Stimulated activated CD8-positive, alpha-beta memory T cell treated with anti-CD3 and anti-CD28 coated beads, Interleukin-7, amount 100 ng/mL, for 4 hours (primary cell): ENCODE data around the gene DPAGT1.
"Not testable (repeated sequence)": the region's sequence is repeated elsewhere in the genome, so short reads cannot be mapped to it uniquely, and the experiment has no call there.

ENCODE experiments used
- DNase-seq, 2 donors: peaks; one replicate each; pipeline ENCODE4 v3.0.0-alpha.2; 2020; ENCODE audit warnings: low read depth in 2 of 2

The DPAGT1 gene

DNA sequence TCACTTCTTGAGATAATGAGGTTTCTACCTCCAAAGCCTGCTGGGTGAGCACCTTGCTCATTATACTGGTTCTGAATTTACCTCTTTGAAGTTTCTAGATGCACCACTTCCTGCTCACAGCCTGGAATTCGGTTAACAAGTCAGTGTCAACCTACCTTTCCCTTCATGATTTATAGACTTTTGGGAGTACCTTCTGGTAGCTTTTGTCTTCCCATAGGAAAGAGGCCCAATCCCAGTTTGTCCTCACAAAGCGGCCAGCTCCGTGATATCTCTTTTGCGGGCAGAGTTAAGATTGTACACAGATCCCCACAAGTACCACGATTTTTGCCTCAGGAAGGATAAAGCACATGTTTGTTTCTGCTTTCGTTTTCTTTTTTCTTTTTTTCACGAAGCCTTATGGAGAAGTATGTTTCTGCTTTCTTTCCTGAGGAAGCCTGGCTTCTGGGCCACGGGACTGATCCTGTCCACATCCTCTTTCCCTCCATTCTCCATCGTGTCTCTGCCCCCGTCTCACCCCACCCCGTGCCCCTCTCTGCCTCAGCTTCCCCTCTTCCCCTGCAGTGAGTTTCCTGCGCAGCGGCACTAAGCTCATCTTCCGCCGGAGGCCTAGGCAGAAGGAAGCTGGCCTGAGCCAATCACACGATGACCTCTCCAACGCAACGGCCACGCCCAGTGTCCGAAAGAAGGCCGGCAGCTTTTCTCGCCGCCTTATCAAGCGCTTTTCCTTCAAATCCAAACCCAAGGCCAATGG lies 14.0 kb upstream of the DPAGT1 start:
- no peak for DNase-seq

DNA sequence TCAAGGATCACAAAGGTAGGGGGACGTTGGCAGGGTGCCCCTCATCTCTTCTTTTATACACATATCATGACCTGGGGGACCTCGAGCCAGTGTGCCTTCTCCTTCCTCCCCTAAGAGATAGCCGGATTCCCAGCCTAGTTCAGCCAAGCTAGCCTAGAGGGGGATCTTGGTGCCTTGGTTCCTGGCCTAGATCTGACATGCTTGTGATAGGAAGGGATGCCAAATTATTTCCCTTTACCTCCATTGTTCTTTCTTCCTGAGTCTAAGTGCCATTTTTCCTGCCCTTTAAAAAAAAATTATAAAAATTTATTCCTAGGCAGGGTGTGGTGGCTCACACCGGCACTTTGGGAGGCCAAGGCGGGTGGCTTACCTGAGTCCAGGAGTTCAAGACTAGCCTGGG lies 12.7 kb upstream of the DPAGT1 start:
- DNase-seq: no peak

DNA sequence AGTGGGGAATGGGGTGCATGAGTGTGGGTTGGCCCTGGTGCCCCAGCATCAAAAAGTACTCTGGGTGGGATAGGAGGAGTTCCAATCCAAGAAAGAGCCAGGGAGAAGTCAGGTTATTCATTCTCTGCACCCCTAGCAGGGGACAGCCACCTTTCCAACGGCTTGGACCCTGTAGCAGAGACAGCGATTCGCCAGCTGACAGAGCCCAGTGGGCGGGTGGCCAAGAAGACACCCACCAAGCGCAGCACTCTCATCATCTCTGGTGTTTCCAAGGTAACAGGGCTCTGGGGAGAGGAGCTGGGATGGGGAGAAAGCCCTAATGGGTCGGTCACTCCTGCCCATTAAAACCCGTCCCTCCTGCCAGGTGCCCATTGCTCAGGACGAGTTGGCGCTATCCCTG lies 12.1 kb upstream of the DPAGT1 start:
- no peak for DNase-seq

DNA sequence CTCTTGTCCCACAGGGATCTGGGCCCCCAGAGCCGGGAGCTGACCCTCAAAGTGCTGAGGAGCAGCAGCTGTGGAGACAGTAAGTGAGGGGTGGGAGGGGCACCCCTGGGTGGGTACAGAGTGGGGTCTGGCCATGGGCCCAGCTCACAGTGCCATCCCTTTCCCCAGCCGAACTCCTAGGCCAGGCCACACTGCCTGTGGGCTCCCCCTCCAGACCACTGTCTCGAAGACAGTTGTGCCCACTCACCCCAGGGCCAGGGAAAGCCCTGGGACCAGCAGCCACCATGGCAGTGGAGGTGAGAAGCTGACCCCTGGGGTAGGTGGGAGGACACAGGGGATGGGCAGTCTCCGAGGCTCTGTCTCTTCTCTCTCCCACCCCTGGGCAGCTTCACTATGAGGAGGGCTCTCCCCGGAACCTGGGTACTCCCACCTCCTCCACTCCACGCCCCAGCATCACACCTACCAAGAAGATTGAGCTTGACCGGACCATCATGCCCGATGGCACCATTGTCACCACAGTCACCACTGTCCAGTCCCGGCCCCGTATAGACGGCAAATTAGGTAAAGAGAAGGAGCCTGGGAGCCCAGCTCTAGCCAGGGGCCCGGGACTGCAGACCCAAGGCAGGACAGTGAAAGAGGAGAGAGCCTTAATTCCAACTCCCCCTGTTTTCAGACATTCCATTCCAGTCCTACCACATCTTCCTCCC lies 10.8 kb upstream of the DPAGT1 start:
- DNase-seq: no peak

DNA sequence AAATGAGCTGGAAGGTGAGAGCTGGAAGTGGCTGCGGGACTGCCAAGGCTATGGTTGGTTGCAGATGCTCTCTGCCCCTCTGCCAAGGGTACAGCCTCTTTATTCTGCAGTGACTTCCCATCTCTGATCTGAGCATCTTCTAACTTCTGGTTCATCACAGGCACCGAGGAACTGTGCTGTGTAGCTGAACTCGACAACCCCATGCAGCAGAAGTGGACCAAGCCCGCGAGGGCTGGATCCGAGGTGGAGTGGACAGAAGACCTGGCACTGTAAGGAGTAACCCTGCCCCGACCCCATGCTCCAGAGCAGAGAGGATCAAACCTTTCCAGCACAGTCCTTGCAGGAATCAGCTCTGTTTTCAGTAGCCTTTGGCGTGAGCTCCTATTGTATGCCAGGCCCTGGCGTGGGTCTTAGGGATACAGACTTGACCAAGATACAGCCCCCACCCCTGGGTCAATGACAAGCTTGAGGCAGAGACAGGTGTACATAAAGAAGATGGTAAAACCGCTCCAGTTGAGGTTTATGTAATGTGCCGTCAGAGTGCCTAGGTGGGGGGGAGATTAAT lies 9.8 kb upstream of the DPAGT1 start:
- DNase-seq: no peak

DNA sequence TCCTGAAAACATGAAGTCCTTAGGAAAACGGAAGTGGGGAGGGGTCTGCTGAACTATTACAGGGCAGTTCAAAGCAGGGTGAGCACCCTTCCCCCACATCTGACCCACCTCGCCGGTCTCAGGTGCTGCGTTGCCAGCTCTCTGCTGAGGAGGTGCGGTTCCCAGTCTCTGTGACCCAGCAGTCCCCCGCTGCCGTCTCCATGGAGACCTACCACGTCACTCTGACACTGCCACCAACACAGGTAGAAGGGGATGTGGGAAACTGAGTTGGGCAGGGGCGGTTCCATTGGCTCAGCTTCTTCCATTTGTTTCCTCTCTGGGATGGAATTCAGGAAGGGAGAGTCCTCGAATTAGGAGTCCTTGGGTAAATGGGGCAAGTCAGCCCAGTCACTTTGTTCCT lies 8.8 kb upstream of the DPAGT1 start:
- no peak for DNase-seq

DNA sequence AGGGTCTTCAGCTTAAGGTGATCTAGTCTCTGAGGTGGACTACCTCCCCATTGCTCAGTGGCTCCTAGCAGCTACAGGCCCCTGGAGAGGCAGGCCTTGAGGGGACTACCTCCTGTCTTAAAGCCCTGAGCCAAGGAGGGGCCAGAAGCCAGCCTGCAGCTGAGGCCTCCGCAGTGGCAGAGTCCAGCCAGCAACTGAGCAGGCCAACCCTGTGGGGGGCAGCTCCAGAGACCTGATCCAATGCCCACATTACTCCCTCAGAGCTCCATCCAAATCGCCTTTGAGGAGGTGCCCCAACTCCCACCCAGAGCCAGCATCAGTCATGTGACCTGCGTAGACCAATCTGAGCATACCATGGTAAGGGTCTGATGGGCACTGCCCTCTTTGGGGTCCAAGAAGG lies 8.2 kb upstream of the DPAGT1 start:
- no peak for DNase-seq

DNA sequence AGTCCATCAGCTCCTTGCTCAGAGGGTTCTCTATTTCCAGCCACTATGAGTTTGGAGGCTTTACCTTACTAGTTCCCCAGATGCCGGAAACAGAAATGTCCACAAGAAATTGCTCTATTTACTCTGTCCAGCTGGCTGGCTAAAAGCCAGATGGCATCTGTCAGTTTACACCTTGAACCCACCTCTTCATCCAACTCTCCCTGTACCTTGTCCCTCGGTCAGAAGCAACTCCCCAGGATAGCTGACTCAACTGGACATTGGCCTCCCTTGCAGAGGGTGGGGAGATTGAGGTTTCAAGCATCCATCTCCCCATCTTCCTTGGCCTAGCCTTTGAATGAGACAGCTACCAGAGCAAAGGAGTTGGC lies 7.2 kb upstream of the DPAGT1 start:
- DNase-seq: no peak

DNA sequence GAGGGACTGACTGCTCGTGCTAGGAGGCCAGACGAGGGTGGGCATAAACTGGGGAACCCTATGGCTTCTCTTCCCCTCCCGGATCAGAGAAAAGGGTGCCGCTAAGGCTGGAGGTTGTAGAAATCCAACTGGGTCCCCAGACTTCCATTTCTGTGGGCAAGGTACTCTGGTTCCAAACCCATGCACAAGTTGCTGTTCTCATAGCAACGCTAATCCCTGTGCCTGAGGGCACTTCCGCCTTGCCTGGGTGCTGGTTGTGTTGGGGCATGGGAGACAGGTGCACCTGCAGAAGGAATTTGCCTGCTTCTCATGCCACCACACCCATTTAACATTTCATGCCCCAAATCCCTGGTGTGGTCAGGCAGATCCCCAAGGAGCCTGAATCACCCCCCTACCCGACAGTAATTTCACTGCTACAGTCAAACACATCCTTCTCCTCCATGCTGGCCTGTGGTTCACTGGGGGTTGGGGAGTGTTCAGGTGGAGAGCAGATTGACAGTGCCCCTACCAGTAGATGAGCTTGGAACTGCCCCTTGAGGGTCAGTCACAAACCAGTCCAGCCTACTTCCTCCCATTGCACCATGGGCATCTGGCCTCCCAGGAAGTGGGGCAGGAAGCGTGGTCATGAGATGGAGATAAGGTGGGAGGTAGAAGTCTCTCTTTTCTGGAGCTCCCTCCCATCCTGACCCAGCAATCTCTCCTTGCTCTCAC lies 6.6 kb upstream of the DPAGT1 start:
- no peak for DNase-seq

DNA sequence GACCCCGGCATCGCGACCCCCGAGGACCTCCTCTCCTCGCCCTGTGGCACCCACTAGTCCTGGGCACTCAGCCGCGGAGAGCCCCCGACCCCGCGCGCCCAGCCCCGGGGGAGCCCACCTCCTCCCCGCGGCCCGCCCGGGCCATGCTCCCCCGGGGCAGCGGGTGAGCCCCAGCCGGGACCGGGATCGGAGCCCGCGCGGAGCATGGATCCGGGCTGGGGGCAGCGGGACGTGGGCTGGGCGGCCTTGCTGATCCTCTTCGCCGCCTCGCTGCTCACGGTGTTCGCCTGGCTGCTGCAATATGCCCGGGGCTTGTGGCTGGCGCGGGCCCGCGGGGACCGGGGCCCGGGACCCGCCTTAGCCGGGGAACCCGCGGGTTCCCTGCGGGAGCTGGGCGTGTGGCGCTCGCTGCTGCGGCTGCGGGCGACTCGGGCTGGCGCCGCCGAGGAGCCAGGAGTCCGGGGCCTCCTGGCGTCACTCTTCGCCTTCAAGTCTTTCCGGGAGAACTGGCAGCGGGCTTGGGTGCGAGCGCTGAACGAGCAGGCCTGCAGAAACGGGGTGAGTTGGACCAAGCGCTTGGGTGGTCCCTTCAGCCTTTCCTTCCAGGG lies 6.0 kb upstream of the DPAGT1 start:
- no peak for DNase-seq

DNA sequence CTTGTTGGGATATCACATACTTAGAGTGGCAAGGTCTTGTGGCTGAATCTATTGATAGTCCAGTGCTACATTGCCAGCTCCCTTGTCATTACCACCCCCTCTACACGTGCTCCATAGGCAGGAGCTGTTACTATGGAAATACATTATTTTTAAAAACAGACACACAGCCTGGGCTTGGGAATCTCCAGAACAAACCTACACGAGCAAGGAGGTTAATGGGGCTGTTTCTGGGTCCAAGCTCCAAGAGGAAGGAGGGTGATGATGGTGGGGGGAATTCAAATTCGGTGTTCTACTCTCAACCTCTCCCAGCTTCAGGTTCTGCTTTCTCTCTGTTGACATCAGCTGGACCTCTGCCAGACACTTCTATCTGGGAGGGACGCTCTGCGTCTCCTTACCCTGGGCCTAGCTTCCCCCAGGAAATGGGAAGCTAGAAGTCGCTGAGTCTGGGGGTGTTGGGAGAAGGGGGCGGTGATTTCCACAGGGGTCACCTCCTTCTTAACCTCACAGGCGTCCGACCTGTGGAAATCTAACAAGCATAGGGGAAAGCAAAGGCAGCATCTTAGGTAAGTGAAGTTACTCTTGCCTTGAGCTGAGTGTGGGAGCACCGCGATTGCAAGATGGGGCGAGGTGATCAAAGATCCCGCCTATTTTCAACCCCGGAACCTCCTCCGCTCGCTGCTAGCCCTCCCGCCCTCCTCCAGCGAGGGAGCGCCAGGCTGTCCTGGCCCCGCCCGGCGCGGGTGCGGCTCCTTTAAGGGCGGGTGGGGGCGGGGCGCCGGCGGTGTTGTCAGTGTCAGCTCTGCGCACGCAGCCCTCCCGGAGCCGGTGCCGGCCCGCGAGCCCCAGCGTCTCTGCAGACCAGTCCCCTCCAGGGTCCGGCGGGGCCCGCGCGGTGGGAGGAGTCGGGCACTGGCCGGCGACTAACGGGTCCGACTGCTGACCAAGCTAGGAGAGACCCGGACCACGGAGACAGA lies 5.2 kb upstream of the DPAGT1 start, which contains the start of gene C2CD2L:
C2CD2L (plus strand) TSS at position 781 of the 974 bp plus-strand sequence. CDS start 398 bp downstream, outside the sequence.
- DNase-seq: peak; percentile 78 to 86

DNA sequence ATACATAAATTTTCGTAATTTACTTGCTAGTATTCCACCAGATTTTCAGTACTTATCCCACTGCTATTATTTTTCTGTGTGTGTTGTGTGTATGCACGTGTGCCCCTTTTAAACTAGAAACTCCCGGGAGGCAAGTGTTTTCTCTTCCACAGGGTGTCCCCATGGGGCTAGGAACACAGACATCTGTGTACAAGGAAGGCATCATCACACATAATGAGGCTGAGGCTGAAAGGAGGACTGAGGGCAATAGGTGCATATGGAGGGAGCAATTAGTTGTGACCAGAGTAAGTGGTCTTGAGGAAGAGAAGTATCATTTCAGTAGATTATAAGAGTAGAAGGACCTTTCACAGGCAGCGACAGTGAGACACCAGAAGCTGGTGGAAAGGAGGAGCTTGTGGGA lies 2.1 kb upstream of the DPAGT1 start:
- DNase-seq: no peak

DNA sequence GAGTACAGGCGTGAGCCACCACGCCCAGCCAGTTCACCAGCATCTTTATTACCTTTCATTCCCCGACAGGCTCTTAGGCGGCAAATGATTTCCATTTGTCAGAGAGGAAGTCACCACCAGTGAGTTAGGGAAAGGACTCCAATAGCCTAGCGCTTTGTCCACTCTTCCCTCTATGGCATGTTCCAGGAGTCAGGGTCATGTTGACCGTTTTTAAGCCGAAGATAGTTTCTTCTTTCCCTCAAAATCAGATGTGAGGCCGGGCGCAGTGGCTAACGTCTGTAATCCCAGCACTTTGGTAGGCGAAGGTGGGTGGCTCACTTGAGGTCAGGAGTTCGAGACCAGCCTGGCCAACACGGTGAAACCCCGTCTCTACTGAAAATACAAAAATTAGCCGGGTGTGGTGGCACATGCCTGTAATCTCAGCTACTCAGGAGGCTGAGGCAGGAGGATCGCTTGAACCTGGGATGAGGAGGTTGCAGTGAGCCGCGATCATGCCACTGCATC lies 1.6 kb upstream of the DPAGT1 start:
- not testable (repeated sequence) for DNase-seq

DNA sequence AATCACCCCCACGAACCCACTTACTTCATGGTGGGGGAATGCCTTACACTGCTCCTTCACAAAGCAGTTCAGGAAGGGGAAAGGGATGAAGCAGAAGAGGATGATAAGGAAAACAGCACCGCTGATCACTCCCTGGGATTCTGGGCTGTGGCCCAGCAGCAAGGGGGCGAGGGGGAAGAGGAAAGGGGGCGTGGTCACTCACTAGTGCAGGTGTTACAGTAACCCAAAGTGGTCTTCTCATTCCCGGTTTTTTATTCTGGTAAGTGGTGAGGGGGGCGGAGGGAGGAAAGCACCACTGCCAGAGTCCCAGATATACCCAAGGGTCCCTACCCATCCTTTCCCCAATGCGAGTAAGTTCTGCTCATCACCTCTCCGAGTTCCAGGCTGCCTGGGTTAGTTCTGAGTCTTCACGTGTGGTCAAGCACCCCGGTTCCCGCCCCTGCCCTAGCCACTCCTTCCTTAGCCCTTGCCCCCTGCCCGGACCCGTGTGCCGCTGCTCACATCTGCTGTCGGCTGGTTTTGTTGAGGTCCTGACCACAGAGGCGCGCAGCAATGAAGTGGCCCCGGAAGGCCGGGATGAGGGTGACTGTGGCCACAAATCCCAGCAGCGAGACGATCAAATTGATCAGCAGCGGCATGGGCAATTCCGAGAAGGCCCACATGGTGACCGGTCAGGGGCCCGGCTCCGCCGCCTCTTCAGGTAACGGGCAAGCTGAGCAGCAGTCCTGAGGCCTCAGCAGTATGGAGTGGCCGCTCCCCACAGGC lies 477 bp downstream of the DPAGT1 start:
- DNase-seq: no peak

DNA sequence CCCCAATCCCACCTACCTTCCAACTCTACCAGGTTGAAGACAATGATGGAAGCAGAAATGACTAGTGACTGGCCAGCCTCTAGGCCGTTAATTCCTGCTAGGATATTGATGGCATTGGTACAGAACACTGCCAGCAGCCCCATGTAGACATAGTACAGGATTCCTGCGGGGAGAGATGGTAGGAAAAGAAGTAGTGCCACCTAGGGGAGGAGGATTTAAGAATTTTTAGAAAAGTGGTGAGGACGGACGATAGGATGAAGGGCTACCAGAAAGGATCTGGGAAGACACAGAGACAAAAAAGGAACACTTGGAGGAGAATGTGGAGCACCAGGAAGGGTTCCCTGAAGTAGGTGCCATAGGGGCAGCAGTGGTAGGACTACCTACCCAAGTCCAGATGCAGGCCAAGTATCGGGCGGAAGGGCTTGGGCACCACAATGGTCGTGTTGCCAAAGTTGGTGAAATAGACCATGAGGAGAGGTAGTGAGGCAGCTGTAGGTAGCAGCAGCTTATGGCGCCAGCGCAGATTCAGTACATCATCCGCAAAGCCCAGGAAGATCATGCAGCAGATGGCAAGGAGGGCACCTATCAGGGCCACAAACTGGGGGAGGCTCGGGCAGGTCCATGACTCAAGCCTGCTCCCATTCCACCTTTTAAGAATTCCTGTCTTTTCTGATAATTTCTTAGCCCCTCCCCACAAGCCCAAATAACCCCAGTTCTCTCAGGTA lies 1.2 kb downstream of the DPAGT1 start:
- no peak for DNase-seq

DNA sequence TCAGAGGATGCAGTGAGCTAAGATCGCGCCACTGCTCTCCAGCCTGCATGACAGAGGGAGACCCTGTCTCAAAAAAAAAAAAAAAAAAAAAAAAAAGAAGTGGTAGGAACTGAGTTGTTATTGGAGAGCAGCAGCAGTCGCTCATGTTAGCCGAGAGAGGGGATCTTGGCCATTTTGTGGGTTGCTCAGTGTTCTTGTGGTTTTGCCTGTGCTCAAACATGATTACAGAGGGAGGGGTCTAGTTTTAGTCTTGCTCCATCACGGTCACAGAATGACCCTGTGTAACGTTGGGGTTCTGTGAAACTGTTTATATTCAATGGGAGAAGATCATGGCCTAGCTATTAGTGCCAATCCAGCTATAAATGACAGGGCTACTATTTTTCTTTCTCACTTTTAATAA lies 1.9 kb downstream of the DPAGT1 start:
- DNase-seq: no peak

DNA sequence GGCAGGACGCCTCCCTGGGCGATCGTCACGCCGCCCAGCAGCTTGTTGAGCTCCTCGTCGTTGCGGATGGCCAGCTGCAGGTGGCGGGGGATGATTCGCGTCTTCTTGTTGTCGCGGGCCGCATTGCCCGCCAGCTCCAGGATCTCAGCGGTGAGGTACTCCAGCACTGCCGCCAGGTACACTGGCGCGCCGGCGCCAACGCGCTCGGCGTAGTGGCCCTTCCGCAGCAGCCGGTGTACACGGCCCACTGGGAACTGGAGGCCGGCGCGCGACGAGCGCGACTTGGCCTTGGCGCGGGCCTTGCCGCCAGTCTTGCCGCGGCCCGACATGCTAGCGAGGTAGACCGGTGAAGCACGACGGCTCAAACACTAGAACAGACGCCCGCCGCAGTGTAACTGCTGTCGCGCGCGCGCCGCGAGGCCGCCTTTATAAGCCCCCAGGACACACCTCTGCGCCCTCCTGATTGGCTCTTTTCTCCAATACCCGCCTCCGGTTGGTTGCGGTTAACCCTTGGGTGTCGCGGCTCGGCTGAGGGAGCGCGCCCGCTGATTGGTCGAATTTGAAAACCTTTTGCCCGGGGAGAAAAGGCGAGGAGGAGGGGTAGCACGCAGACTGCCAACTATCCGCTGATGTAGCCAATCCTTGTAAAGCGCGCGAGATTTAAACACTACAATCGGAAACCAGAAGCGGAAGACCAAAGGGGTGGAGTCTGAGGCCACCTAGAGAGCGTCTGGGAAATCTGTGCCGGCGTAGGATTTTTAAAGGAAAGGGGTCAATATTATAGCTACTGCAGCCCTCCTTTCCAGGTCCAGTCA lies 6.4 kb downstream of the DPAGT1 start:
- peak; percentile 98 to 99 for DNase-seq

DNA sequence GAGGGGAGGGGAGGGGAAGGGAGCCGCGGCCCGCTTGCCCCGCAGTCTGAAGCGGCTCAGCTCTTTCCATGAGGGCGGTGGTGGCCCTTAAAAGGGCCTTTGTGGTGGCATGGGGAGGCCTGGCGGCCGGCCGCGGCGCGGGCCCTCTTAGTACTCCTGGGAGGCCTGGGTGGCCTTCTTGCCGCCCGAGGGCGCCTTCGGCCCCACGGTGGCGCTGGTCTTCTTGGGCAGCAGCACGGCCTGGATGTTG lies 6.9 kb downstream of the DPAGT1 start:
- no peak for DNase-seq
